GM21367 (cell line): ENCODE data around the gene MUC4.
"Not testable (repeated sequence)": the region's sequence is repeated elsewhere in the genome, so short reads cannot be mapped to it uniquely, and the experiment has no call there.

Source experiments
- ATAC-seq: cut with Tn5 transposase; IDR thresholded peaks from one replicate; pipeline ENCODE4 v1.9.1; 2021; ENCODE audit not compliant: unreplicated experiment

MUC4 gene

DNA sequence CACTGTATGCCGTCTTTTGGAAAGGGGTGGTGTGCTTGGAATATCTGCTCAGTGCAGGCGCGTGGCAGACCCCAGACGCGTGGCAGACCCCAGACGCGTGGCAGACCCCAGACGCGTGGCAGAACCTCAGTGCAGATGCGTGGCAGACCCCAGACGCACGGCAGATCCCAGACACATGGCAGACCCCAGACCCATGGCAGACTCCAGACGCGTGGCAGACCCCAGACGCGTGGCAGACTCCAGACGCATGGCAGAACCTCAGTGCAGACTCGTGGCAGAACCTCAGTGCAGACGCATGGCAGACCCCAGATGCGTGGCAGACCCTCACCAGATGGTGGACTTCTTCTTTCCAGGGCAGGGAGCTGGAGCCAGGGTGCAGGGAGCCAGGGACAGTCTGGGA lies 637 bp upstream of the MUC4 start:
- no peak for ATAC-seq

- ATAC-seq = no peak
Measured at GRCh38 chr3:195810455-195810845, 1.3 kb downstream of the MUC4 start.

- no peak for ATAC-seq
Measured at GRCh38 chr3:195809796-195810454, 1.8 kb downstream of the MUC4 start.

GRCh38 chr3:195809291-195809785 lies 2.4 kb downstream of the MUC4 start:
- no peak for ATAC-seq

DNA sequence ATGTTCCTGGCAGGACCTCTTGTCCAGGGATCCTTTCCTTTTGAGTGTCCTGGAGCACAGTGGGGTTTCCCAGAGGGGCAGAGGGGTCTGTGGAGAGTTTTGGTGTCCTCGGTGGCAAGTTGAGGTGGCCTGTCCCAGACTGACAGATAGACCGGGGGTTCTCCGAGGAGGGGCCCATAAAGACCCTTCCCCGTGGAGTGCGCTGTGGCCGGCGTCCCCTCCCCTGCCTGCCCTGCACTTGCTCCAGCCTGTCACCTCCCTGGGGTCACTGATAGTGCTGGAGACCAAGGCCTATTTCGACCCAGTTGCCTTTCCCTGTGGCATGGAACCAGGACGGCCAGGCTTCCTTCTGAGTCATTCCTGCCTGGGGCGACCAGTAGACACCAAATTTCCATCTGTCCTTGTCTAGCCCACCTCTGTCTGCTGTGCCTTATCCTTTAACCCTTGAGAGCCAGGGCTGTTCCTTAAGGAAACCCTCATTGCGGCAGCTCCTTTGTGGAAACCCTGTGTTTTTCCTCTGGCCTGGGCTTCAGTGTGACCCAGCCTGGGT lies 2.9 kb downstream of the MUC4 start:
- no peak for ATAC-seq

- ATAC-seq = no peak
Measured at GRCh38 chr3:195807681-195808121, 4.0 kb downstream of the MUC4 start.

- no peak for ATAC-seq
Measured at GRCh38 chr3:195806916-195807231, 4.9 kb downstream of the MUC4 start.

DNA sequence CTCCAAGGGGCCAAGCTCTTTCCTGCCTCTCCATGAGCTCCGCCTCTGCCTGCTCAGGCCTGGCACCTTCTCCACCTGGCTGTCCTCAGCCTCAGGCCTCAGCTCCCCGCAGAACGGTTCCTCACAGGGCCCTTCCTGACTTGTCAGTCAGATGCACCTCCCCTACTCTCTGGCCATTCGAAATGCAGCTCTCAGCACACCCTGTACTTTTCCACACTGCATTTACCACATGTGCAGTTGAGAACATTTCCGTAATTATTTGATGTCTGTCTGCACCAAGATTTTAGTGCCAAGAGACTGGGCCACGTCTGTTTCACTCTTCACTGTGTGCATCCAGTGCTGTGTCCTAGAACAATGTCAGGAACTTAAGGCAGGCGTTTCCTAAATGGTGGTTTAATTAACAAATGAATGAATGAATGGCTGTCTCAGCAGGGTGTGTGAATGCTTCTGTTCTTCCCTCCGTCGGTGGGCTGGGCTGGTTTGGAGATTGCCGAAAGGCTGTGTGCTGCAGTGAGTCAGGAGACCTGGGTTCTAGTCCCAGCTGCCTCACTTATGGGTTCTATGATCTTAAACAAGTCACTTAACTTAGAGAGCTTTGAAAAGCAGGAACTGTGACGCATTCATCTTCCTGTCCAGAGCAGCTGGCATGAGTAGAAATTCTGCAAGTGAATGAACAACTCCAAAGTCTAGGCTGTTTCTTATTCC lies 5.4 kb downstream of the MUC4 start:
- no peak for ATAC-seq

DNA sequence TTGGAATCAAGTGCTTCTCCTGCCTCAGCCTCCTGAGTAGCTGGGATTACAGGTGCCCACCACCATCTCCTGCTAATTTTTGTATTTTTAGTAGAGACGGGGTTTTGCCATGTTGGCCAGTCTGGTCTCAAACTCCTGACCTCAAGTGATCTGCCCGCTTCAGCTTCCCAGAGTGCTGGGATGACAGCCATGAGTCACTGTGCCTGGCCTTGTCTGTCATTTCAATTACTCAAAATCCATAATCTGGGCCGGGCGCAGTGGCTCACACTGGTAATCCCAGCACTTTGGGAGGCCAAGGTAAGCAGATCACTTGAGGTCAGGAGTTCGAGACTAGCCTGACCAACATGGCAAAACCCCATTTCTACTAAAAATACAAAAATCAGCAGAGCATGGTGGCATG lies 6.1 kb downstream of the MUC4 start:
- ATAC-seq = not testable (repeated sequence)

DNA sequence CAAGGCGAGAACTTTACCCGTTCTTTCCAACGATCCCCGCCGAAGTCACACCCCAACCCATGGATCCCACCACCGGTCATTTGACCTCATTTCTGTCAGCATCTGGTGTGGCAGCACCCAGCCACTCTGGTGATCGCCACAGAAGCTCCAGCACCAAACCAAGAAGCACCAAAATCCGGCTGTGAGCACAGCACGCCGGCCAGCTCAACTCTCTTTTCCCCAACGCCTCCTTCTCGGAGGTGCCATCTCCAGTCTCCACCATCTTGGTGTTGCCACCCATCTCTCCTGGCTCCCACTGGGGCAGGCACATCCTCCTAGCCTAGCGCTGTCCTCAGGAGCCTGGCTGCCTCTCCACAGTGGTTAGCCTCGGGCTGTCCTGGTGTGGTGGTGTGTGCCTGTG lies 6.5 kb downstream of the MUC4 start:
- no peak for ATAC-seq

- no peak for ATAC-seq
Measured at GRCh38 chr3:195803289-195803908, 8.3 kb downstream of the MUC4 start.

GRCh38 chr3:195802795-195803194 lies 8.9 kb downstream of the MUC4 start:
- no peak for ATAC-seq

DNA sequence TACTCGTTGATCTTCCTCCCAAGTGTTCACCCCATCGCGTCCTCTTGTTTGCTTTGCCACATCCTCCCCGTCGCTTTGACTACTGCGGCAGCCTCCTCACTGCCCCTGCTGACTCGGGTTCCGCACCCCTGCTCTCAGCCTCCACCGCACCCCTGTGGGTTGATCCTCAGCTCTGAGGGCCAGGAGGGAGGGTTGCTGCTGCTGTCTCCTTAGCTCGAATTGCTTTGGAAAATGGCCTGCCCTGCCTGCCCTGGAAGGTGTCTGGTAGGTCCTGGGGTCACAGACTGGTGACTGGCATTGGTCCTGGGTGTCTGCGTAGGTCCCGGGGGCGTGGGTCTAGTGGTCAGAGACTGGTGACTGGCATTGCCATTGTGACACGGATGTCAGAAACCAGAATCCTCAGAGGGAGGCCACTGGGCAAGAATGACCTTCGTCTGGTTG lies 9.4 kb downstream of the MUC4 start:
- no peak for ATAC-seq

- ATAC-seq = no peak
Measured at GRCh38 chr3:195801251-195802183, 10.2 kb downstream of the MUC4 start.

DNA sequence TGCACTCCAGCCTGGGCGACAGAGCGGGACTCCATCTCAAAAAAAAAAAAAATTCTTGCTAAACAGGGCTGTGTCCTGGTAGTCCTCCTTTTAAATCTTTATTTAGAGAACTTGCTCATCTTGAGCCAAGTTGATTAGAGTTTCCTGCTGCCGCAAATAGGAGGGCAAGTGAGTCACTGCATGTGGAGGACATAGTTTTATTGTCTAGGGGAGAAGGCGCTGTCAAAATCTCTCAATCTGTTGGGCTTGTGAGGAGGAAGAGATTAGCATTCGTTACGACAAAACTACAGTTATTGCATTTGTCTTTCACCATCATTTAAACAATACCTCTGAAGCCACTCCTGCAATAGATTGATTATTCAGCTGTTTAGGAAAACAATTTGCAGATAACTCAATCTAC lies 11.5 kb downstream of the MUC4 start:
- ATAC-seq = no peak

GRCh38 chr3:195796795-195797194 lies 14.9 kb downstream of the MUC4 start:
- ATAC-seq = no peak

DNA sequence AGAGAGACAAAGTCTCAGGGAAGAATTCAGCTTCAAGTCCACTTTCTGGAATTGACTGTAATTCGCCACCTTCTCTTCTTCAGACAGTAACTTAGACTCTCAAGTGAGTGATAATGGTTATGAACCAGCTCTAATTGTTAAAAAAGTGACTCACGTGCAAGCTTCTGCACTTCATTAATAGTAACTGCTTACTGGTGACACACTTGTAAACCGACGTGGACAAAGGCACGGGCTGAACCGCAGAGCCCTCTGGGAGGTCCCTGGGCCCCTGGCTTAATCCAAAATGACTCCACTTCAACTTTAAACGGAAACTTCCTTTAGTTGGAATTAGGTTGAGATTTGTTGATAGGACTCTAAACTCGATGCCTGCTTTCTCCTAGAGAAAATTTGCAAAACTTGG lies 17.0 kb downstream of the MUC4 start:
- no peak for ATAC-seq

GRCh38 chr3:195792621-195793020 lies 19.1 kb downstream of the MUC4 start:
- not testable (repeated sequence) for ATAC-seq

- ATAC-seq = no peak
Measured at GRCh38 chr3:195790901-195791300, 20.8 kb downstream of the MUC4 start.

DNA sequence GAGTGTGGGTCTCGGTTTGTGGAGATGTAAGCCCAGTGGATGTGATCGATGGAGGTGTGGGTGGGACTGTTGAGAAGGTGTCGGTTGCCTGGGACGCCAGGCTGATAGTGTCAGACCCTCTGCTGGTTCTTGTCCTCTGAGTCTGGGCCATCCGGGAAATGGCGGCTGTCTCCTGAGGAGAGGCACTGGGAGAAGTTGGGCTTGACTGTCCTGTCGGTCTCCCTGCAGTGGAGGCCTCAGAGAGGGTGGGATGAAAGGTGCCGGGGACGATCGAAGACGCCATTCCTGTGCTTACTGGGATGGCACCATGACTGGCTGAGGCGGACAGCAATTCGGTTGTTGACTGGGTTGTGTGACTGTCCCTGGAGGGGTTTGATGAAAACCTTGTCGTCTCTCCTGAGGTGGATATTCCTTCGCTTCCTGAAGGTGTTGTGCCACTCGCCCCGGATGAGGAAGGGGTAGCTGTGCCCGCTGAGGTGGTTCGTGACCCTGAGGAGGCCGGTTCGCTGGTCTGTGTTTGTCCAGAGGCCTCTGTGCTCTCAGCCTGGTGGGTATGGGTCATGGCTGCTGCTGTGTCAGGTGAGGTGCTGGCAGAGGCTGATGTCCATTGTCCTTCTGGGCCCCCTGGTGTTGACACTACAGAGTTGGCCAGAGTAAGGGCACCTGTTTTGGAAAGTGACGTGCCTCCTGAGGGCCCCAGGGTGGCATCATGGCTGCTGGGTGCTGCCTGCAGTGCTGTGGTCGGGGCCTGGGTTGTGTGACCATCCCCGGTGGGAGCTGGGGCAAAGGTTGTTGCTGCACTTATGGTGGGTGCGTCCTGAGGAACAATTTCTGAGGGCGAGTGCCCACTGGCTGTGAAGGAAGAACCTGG lies 22.8 kb downstream of the MUC4 start:
- ATAC-seq = no peak
